GM18502 (cell line): ENCODE data around the gene EDC4.
"Not testable (repeated sequence)": the region's sequence is repeated elsewhere in the genome, so short reads cannot be mapped to it uniquely, and the experiment has no call there.

Experiments used
- ATAC-seq: cut with Tn5 transposase; IDR thresholded peaks from one replicate; pipeline ENCODE4 v1.9.1; 2021; ENCODE audit warnings: mild to moderate bottlenecking; ENCODE audit not compliant: unreplicated experiment, poor library complexity

Gene EDC4

GRCh38 chr16:67893743-67894399 lies 21.0 kb downstream of the EDC4 start:
- ATAC-seq: no peak

- no peak for ATAC-seq
Measured at GRCh38 chr16:67897231-67897630, 24.4 kb downstream of the EDC4 start.

GRCh38 chr16:67901734-67902133 lies 28.9 kb downstream of the EDC4 start:
- ATAC-seq: no peak

GRCh38 chr16:67902831-67903230 lies 30.0 kb downstream of the EDC4 start:
- ATAC-seq: no peak

GRCh38 chr16:67907397-67908180 lies 34.7 kb downstream of the EDC4 start:
- ATAC-seq: no peak

GRCh38 chr16:67909056-67909742 lies 36.3 kb downstream of the EDC4 start:
- no peak for ATAC-seq

GRCh38 chr16:67910158-67910557 lies 37.3 kb downstream of the EDC4 start:
- ATAC-seq: no peak

- ATAC-seq: no peak
Measured at GRCh38 chr16:67914758-67915495, 42.1 kb downstream of the EDC4 start.

- ATAC-seq: not testable (repeated sequence)
Measured at GRCh38 chr16:67915496-67915769, 42.6 kb downstream of the EDC4 start.

- no peak for ATAC-seq
Measured at GRCh38 chr16:67915831-67916723, 43.2 kb downstream of the EDC4 start.

- ATAC-seq: no peak
Measured at GRCh38 chr16:67917140-67917851, 44.4 kb downstream of the EDC4 start.

- no peak for ATAC-seq
Measured at GRCh38 chr16:67917852-67918236, 45.0 kb downstream of the EDC4 start.

GRCh38 chr16:67919622-67920221 lies 46.9 kb downstream of the EDC4 start:
- ATAC-seq: no peak

GRCh38 chr16:67922221-67922620 lies 49.4 kb downstream of the EDC4 start:
- no peak for ATAC-seq

- no peak for ATAC-seq
Measured at GRCh38 chr16:67922740-67923139, 49.9 kb downstream of the EDC4 start.

GRCh38 chr16:67923414-67924116 lies 50.7 kb downstream of the EDC4 start:
- no peak for ATAC-seq

- ATAC-seq: no peak
Measured at GRCh38 chr16:67924140-67924906, 51.5 kb downstream of the EDC4 start.
